ENCODE results near the gene GBE1.
A peak's percentile ranks its signal among the peaks of the same experiment; 100 is the strongest.

GBE1 gene

GRCh38 chr3:81585937-81586336, 175.5 kb downstream of the GBE1 start:
- TF ChIP-seq CTCF (IDR thresholded peaks at IDR 0.05; ENCODE audit: control insufficient read depth, insufficient read depth, low read depth, low read length, missing control alignments): no peak
- no peak for DNase-seq (ENCODE audit: low read depth)
- H3K4me3 ChIP-seq (ENCODE audit: control insufficient read depth, low read depth, low read length): no peak overlapping the region

- no peak for TF ChIP-seq CTCF (IDR thresholded peaks at IDR 0.05; ENCODE audit: control insufficient read depth, insufficient read depth, low read depth, low read length, missing control alignments)
- no peak overlapping the region for H3K4me3 ChIP-seq (ENCODE audit: control insufficient read depth, low read depth, low read length)
- no peak for DNase-seq (ENCODE audit: low read depth)
Observed at GRCh38 chr3:81585056-81585455, 176.4 kb downstream of the GBE1 start.

- TF ChIP-seq CTCF (IDR thresholded peaks at IDR 0.05; ENCODE audit: control insufficient read depth, insufficient read depth, low read depth, low read length, missing control alignments): peak; percentile 78
- DNase-seq (ENCODE audit: low read depth): no peak
- no peak overlapping the region for H3K4me3 ChIP-seq (ENCODE audit: control insufficient read depth, low read depth, low read length)
Observed at GRCh38 chr3:81581966-81582599, 179.4 kb downstream of the GBE1 start.

- H3K4me3 ChIP-seq (ENCODE audit: control insufficient read depth, low read depth, low read length): no peak overlapping the region
- TF ChIP-seq CTCF (IDR thresholded peaks at IDR 0.05; ENCODE audit: control insufficient read depth, insufficient read depth, low read depth, low read length, missing control alignments): no peak
- DNase-seq (ENCODE audit: low read depth): no peak
Observed at GRCh38 chr3:81580355-81580754, 181.1 kb downstream of the GBE1 start.

- DNase-seq (ENCODE audit: low read depth): no peak
- no peak for TF ChIP-seq CTCF (IDR thresholded peaks at IDR 0.05; ENCODE audit: control insufficient read depth, insufficient read depth, low read depth, low read length, missing control alignments)
- no peak overlapping the region for H3K4me3 ChIP-seq (ENCODE audit: control insufficient read depth, low read depth, low read length)
Observed at GRCh38 chr3:81579744-81580143, 181.7 kb downstream of the GBE1 start.

- TF ChIP-seq CTCF (IDR thresholded peaks at IDR 0.05; ENCODE audit: control insufficient read depth, insufficient read depth, low read depth, low read length, missing control alignments): no peak
- no peak for DNase-seq (ENCODE audit: low read depth)
- H3K4me3 ChIP-seq (ENCODE audit: control insufficient read depth, low read depth, low read length): no peak overlapping the region
Observed at GRCh38 chr3:81572201-81572756, 189.2 kb downstream of the GBE1 start.

Data from AG09309 (cell line).